HEK293T (cell line): Measurements from ENCODE around the gene GTPBP3.

Experiments used
- CTCF ChIA-PET: fragments of 350-600 bp; formaldehyde crosslinking; extraction: SDS; loops from one replicate; lab custom pipeline; 2021; ENCODE audit warnings: antibody characterized with exemption, inconsistent platforms; lab: Yijun Ruan, JAX
- POLR2A ChIA-PET: fragments of 350-600 bp; formaldehyde crosslinking; extraction: SDS; loops from one replicate; lab custom pipeline; 2020; ENCODE audit warnings: antibody characterized with exemption, inconsistent platforms; lab: Yijun Ruan, JAX
- DNase-seq: peaks from one replicate; pipeline ENCODE4 v3.0.0; 2012; ENCODE audit warnings: mixed read lengths; ENCODE audit errors: extremely low spot score
- ARNT ChIP-seq: fragments of 450-650 bp; IDR thresholded peaks from 2 replicates; pipeline ENCODE4 v1.6.1; 2017; ENCODE audit warnings: mild to moderate bottlenecking
- BHLHE40 ChIP-seq: fragments of 450-650 bp; IDR thresholded peaks from 2 replicates; pipeline ENCODE4 v1.6.1; 2016; ENCODE audit warnings: mild to moderate bottlenecking, moderate library complexity, borderline replicate concordance
- CTBP1 ChIP-seq: fragments of 450-650 bp; IDR thresholded peaks from 2 replicates; pipeline ENCODE4 v1.6.1; 2016; ENCODE audit warnings: borderline replicate concordance
- ELF4 ChIP-seq: fragments of 450-650 bp; IDR thresholded peaks from 2 replicates; pipeline ENCODE4 v1.6.1; 2017; ENCODE audit warnings: antibody characterized with exemption
- FOXA1 ChIP-seq: fragments of 450-650 bp; IDR thresholded peaks from 2 replicates; pipeline ENCODE4 v1.6.1; 2016; ENCODE audit warnings: mild to moderate bottlenecking
- FOXM1 ChIP-seq: fragments of 450-650 bp; IDR thresholded peaks from 2 replicates; pipeline ENCODE4 v1.6.1; 2017; ENCODE audit warnings: mild to moderate bottlenecking, borderline replicate concordance
- HDGF ChIP-seq: fragments of 450-650 bp; IDR thresholded peaks from 2 replicates; pipeline ENCODE4 v1.6.1; 2017; ENCODE audit warnings: antibody characterized with exemption, borderline replicate concordance
- L3MBTL2 ChIP-seq: fragments of 450-650 bp; conservative IDR thresholded peaks from 2 replicates; pipeline ENCODE4 v1.6.1; 2016; ENCODE audit warnings: mild to moderate bottlenecking
- LEF1 ChIP-seq: fragments of 450-650 bp; IDR thresholded peaks from 2 replicates; pipeline ENCODE4 v1.6.1; 2017; ENCODE audit warnings: mild to moderate bottlenecking, borderline replicate concordance
- NFRKB ChIP-seq: fragments of 450-650 bp; IDR thresholded peaks from 2 replicates; pipeline ENCODE4 v1.6.1; 2016; ENCODE audit warnings: mild to moderate bottlenecking, moderate library complexity
- PKNOX1 ChIP-seq: fragments of 450-650 bp; IDR thresholded peaks from 2 replicates; pipeline ENCODE4 v1.6.1; 2016
- SP1 ChIP-seq: fragments of 450-650 bp; IDR thresholded peaks from 2 replicates; pipeline ENCODE4 v1.6.1; 2017
- SUZ12 ChIP-seq: fragments of 450-650 bp; IDR thresholded peaks from 2 replicates; pipeline ENCODE4 v1.6.1; 2016; ENCODE audit warnings: mild to moderate bottlenecking
- TARDBP ChIP-seq: fragments of 450-650 bp; IDR thresholded peaks from 2 replicates; pipeline ENCODE4 v1.6.1; 2016
- ZNF384 ChIP-seq: fragments of 450-650 bp; IDR thresholded peaks from 2 replicates; pipeline ENCODE4 v1.6.1; 2016

GTPBP3 gene

GRCh38 chr19:17337675-17338432, 501 bp downstream of the GTPBP3 start:
- no peak for TF ChIP-seq ARNT
- TF ChIP-seq SUZ12, result no peak
- peak; percentile 78; the same call in 1 of the 2 replicates for TF ChIP-seq HDGF
- TF ChIP-seq LEF1, result no peak
- TF ChIP-seq ZNF384, result no peak
- TF ChIP-seq TARDBP, result no peak
- TF ChIP-seq FOXA1, result no peak
- no peak for TF ChIP-seq PKNOX1
- no peak for TF ChIP-seq ELF4
- DNase-seq, result peak; percentile 44
- CTCF ChIA-PET, result no interaction called here
- POLR2A ChIA-PET, result interaction anchor here (1.0 to 9.3 kb wide), 3 partner anchors 30 to 51 kb away, joined by 3 to 107 read pairs (median 8); partner anchors contain the start of genes DDA1 and MRPL34

- DNase-seq, result no peak
- CTCF ChIA-PET, result no interaction called here
- TF ChIP-seq NFRKB, result no peak
- peak; percentile 18; the same call in 1 of the 2 replicates for TF ChIP-seq L3MBTL2
- POLR2A ChIA-PET, result interaction anchor here (1.0 to 9.3 kb wide), 3 partner anchors 31 to 50 kb away, joined by 3 to 107 read pairs (median 8); partner anchors contain the start of genes DDA1 and MRPL34
These were observed 1.2 kb downstream of the GTPBP3 start for GRCh38 chr19:17338433-17339078.

- TF ChIP-seq ELF4 (no peak), TARDBP (no peak), SUZ12 (no peak), NFRKB (no peak), BHLHE40 (no peak), FOXA1 (no peak), CTBP1 (no peak)
- CTCF ChIA-PET, result no interaction called here
- DNase-seq, result peak; percentile 57
- POLR2A ChIA-PET, result interaction anchor here (1.9 kb wide), 1 partner anchor 46 kb away, joined by 8 read pairs; no protein-coding TSS in a partner anchor
These were observed 1.9 kb downstream of the GTPBP3 start for GRCh38 chr19:17339088-17339741.

- POLR2A ChIA-PET, result no interaction called here
- TF ChIP-seq SP1 (no peak), NFRKB (no peak), CTBP1 (no peak), BHLHE40 (no peak), HDGF (no peak), PKNOX1 (no peak), LEF1 (no peak)
- CTCF ChIA-PET, result no interaction called here
- DNase-seq, result no peak
These were observed 3.0 kb downstream of the GTPBP3 start for GRCh38 chr19:17340302-17340870.

GRCh38 chr19:17340871-17341357, 3.6 kb downstream of the GTPBP3 start:
- ChIA-PET POLR2A (interaction anchor here (1.1 kb wide), 1 partner anchor 8 kb away, joined by 5 read pairs; no protein-coding TSS in a partner anchor), CTCF (no interaction called here)
- no peak for DNase-seq
- TF ChIP-seq CTBP1, result no peak
- no peak for TF ChIP-seq ELF4
- no peak for TF ChIP-seq HDGF
- TF ChIP-seq NFRKB, result no peak
- TF ChIP-seq ARNT, result no peak
- TF ChIP-seq FOXA1, result no peak
- TF ChIP-seq BHLHE40, result no peak
- no peak for TF ChIP-seq SUZ12
- TF ChIP-seq SP1, result no peak
- TF ChIP-seq PKNOX1, result no peak
- TF ChIP-seq LEF1, result no peak
- no peak for TF ChIP-seq ZNF384

GRCh38 chr19:17341386-17341785, 4.0 kb downstream of the GTPBP3 start:
- ChIA-PET CTCF (no interaction called here), POLR2A (interaction anchor here (1.1 kb wide), 1 partner anchor 9 kb away, joined by 5 read pairs; no protein-coding TSS in a partner anchor)
- no peak for DNase-seq
- TF ChIP-seq FOXM1 (no peak), L3MBTL2 (no peak)
